ENCODE measurements around the gene CD93.

CD93 gene

GRCh38 chr20:23112595-23112994, 26.5 kb upstream of the CD93 start:
- ChIA-PET CTCF (no interaction called here), POLR2A (no interaction called here)
- no peak for DNase-seq (ENCODE audit: extremely low spot score)
- no peak for TF ChIP-seq BHLHE40 (IDR thresholded peaks at IDR 0.05; ENCODE audit: borderline replicate concordance)
- TF ChIP-seq ELF4 (IDR thresholded peaks at IDR 0.05), result no peak

GRCh38 chr20:23111944-23112342, 25.8 kb upstream of the CD93 start:
- CTCF ChIA-PET, result no interaction called here
- no peak for DNase-seq (ENCODE audit: extremely low spot score)
- TF ChIP-seq NFRKB (IDR thresholded peaks at IDR 0.05) (no peak), BHLHE40 (IDR thresholded peaks at IDR 0.05; ENCODE audit: borderline replicate concordance) (no peak), SUZ12 (IDR thresholded peaks at IDR 0.05) (no peak), HDGF (IDR thresholded peaks at IDR 0.05; ENCODE audit: borderline replicate concordance) (no peak), LEF1 (IDR thresholded peaks at IDR 0.05; ENCODE audit: borderline replicate concordance) (no peak), ARNT (IDR thresholded peaks at IDR 0.05) (no peak), PKNOX1 (IDR thresholded peaks at IDR 0.05) (no peak), FOXM1 (IDR thresholded peaks at IDR 0.05; ENCODE audit: borderline replicate concordance) (no peak), FOXK2 (IDR thresholded peaks at IDR 0.05) (no peak), FOXA1 (IDR thresholded peaks at IDR 0.05) (no peak), L3MBTL2 (conservative IDR thresholded peaks at IDR 0.05) (no peak), ZNF384 (IDR thresholded peaks at IDR 0.05) (no peak), ELF4 (IDR thresholded peaks at IDR 0.05) (no peak), CTBP1 (IDR thresholded peaks at IDR 0.05; ENCODE audit: borderline replicate concordance) (no peak)
- POLR2A ChIA-PET, result no interaction called here

GRCh38 chr20:23111307-23111943, 25.3 kb upstream of the CD93 start:
- ChIA-PET CTCF (no interaction called here), POLR2A (no interaction called here)

GRCh38 chr20:23108871-23109270, 22.7 kb upstream of the CD93 start:
- TF ChIP-seq FOXK2 (IDR thresholded peaks at IDR 0.05) (no peak), L3MBTL2 (conservative IDR thresholded peaks at IDR 0.05) (no peak), NFRKB (IDR thresholded peaks at IDR 0.05) (no peak), FOXA1 (IDR thresholded peaks at IDR 0.05) (no peak), BHLHE40 (IDR thresholded peaks at IDR 0.05; ENCODE audit: borderline replicate concordance) (no peak), HDGF (IDR thresholded peaks at IDR 0.05; ENCODE audit: borderline replicate concordance) (no peak), FOXM1 (IDR thresholded peaks at IDR 0.05; ENCODE audit: borderline replicate concordance) (no peak), SP1 (IDR thresholded peaks at IDR 0.05) (no peak), ARNT (IDR thresholded peaks at IDR 0.05) (no peak), SUZ12 (IDR thresholded peaks at IDR 0.05) (no peak)
- DNase-seq (ENCODE audit: extremely low spot score), result no peak
- ChIA-PET CTCF (no interaction called here), POLR2A (no interaction called here)

More at GRCh38 chr20:23111307-23111943, 25.3 kb upstream of the CD93 start:
- TF ChIP-seq HDGF (IDR thresholded peaks at IDR 0.05; ENCODE audit: borderline replicate concordance) (no peak), BHLHE40 (IDR thresholded peaks at IDR 0.05; ENCODE audit: borderline replicate concordance) (no peak), CTBP1 (IDR thresholded peaks at IDR 0.05; ENCODE audit: borderline replicate concordance) (no peak), L3MBTL2 (conservative IDR thresholded peaks at IDR 0.05) (no peak), TARDBP (IDR thresholded peaks at IDR 0.05) (no peak), PKNOX1 (IDR thresholded peaks at IDR 0.05) (no peak), ZNF384 (IDR thresholded peaks at IDR 0.05) (no peak)
- DNase-seq (ENCODE audit: extremely low spot score), result no peak

- CTCF ChIA-PET, result no interaction called here
- no peak for DNase-seq (ENCODE audit: extremely low spot score)
- POLR2A ChIA-PET, result no interaction called here
- TF ChIP-seq ZNF384 (IDR thresholded peaks at IDR 0.05) (no peak), BHLHE40 (IDR thresholded peaks at IDR 0.05; ENCODE audit: borderline replicate concordance) (no peak), SP1 (IDR thresholded peaks at IDR 0.05) (no peak)
Measured at GRCh38 chr20:23107466-23107865, 21.3 kb upstream of the CD93 start.

GRCh38 chr20:23106271-23106851, 20.2 kb upstream of the CD93 start:
- CTCF ChIA-PET, result no interaction called here

More at GRCh38 chr20:23106271-23106851, 20.2 kb upstream of the CD93 start:
- TF ChIP-seq ELF4 (IDR thresholded peaks at IDR 0.05) (no peak), BHLHE40 (IDR thresholded peaks at IDR 0.05; ENCODE audit: borderline replicate concordance) (no peak), NFRKB (IDR thresholded peaks at IDR 0.05) (no peak), PKNOX1 (IDR thresholded peaks at IDR 0.05) (no peak), ARNT (IDR thresholded peaks at IDR 0.05) (no peak), L3MBTL2 (conservative IDR thresholded peaks at IDR 0.05) (no peak), FOXK2 (IDR thresholded peaks at IDR 0.05) (no peak), HDGF (IDR thresholded peaks at IDR 0.05; ENCODE audit: borderline replicate concordance) (no peak), TARDBP (IDR thresholded peaks at IDR 0.05) (no peak), FOXM1 (IDR thresholded peaks at IDR 0.05; ENCODE audit: borderline replicate concordance) (no peak), CTBP1 (IDR thresholded peaks at IDR 0.05; ENCODE audit: borderline replicate concordance) (no peak)
- no peak for DNase-seq (ENCODE audit: extremely low spot score)
- POLR2A ChIA-PET, result no interaction called here

All from HEK293T (cell line).